GM19240 (cell line): Measurements from ENCODE around the gene CCNL1.

ENCODE experiments used
- DNase-seq: peaks from one replicate; pipeline ENCODE4 v3.0.0; 2011; ENCODE audit warnings: low spot score; ENCODE audit not compliant: insufficient read length

The CCNL1 gene

GRCh38 chr3:157147099-157147803 is 12.7 kb downstream of the CCNL1 start:
- DNase-seq: no peak

GRCh38 chr3:157145606-157146322 is 14.2 kb downstream of the CCNL1 start:
- DNase-seq: no peak

- DNase-seq: no peak
These were observed 17.6 kb downstream of the CCNL1 start for GRCh38 chr3:157142315-157142714.

GRCh38 chr3:157139938-157140534 is 19.9 kb downstream of the CCNL1 start:
- no peak for DNase-seq

- DNase-seq: no peak
These were observed 23.1 kb downstream of the CCNL1 start for GRCh38 chr3:157136647-157137387.

- DNase-seq: no peak
These were observed 24.1 kb downstream of the CCNL1 start for GRCh38 chr3:157135671-157136396.

GRCh38 chr3:157134620-157135191 is 25.2 kb downstream of the CCNL1 start:
- DNase-seq: no peak

GRCh38 chr3:157133434-157134320 is 26.3 kb downstream of the CCNL1 start:
- DNase-seq: no peak

- DNase-seq: no peak
These were observed 27.0 kb downstream of the CCNL1 start for GRCh38 chr3:157132936-157133335.

GRCh38 chr3:157132341-157132740 is 27.6 kb downstream of the CCNL1 start:
- DNase-seq: no peak

GRCh38 chr3:157131861-157132260 is 28.1 kb downstream of the CCNL1 start:
- DNase-seq: no peak

- DNase-seq: no peak
These were observed 29.3 kb downstream of the CCNL1 start for GRCh38 chr3:157130467-157131251.

- DNase-seq: no peak
These were observed 30.0 kb downstream of the CCNL1 start for GRCh38 chr3:157129803-157130466.

- no peak for DNase-seq
These were observed 30.9 kb downstream of the CCNL1 start for GRCh38 chr3:157128771-157129681.

- no peak for DNase-seq
These were observed 31.8 kb downstream of the CCNL1 start for GRCh38 chr3:157127831-157128767.

GRCh38 chr3:157127268-157127667 is 32.7 kb downstream of the CCNL1 start:
- no peak for DNase-seq
